Hepatocyte (in vitro differentiated cells): ENCODE measurements around the gene SH2B2.

ENCODE experiments used
- CTCF ChIP-seq: fragments of 200-600 bp; sonication (generic); IDR thresholded peaks from 2 replicates; pipeline ENCODE4 v1.5.1; 2016; ENCODE audit warnings: antibody characterized with exemption, mild to moderate bottlenecking; ENCODE audit not compliant: poor library complexity
- EZH2 ChIP-seq: fragments of 200-600 bp; sonication (generic); IDR thresholded peaks from 2 replicates; pipeline ENCODE4 v1.6.1; 2016; ENCODE audit warnings: antibody characterized with exemption, mild to moderate bottlenecking, borderline replicate concordance
- EZH2phosphoT487 ChIP-seq: fragments of 200-600 bp; sonication (generic); IDR thresholded peaks from one replicate; pipeline ENCODE4 v1.6.1; 2018; ENCODE audit warnings: antibody characterized with exemption, mild to moderate bottlenecking, low read depth, moderate library complexity; ENCODE audit not compliant: unreplicated experiment, severe bottlenecking

DNA sequence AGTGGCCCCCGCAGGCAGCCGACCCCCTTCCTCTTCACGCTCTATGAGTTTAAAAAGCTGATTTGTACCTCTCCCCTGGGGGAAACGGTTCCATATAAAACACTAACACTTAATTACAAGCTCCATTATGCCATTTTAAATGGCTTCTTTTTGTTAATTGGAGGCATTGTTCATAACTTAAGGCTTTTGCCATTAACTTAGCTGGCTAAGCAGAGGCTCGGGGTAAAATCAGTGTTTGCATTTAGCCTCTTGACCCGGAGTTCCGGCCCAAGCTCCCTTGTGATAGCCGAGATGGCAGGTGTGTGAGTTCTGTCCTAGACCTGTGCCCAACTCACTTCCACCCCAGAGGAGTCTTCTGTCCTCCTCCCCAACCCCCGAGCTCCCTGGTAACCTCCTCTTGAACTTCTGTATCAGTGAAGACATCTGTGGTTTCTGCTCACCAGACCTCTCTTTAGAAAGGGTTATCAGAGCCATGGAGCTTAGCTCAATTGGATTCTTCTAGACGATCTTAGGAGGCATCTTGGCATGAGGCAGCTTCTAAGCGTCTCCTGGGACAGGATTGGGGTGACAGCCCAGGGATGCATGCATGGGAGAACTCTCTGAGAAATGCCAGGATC is 34.2 kb upstream of the SH2B2 start:
- TF ChIP-seq CTCF (no peak), EZH2phosphoT487 (no peak), EZH2 (no peak)
